ENCODE data around the gene INF2. TPM values are rescaled to one million over a fixed set of nuclear protein-coding genes. Genes with fewer than 3 reads are reported as not detected.

INF2 gene
- total and polyA plus RNA-seq, 4 donors, result 13.1 to 51.6 (median 25.5) TPM

DNA sequence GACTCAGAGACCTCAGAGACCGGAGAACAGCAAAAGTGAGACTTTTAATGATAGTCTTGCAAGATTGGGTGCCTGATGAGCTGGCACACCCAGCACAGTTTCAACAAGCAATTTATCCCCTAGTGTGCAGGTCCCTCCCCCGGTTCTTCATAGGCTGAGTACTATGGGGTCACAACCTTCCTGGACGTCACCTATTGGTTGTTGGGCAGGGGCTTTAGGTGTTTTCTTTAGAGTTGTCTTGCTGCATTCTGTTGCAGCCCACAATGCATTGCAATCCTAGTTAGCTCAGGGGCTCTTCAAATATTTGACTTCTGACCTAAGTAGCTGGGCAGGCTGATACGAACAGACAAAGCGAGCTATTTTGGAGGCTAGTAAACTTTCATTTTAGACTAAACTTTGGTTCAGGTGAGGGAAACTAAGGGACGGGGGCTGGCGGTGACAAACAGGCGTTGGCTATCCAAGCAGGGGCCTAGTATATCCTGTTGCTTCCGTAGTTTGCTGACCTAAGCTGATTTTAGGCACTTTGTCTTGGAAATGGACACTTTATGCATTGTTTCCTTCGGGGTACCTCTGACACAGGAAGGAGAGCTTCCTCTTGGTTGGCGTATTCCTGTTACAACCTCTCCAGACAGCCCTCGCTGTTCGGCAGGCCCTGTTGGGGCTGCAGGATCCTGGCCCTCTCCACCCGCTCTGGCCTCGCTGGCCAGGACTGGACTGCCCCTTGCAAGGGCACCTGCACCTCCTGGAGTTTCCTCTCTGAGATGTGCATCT is 77.6 kb downstream of the INF2 start:
- WGBS, result 29% methylated on average over 15 of the region's 15 CpGs
- DNase-seq (ENCODE audit: low spot score), result no peak
- Histone ChIP-seq H3K27me3 (ENCODE audit: control insufficient read depth in 4 of 4, insufficient read depth in 4 of 4, low read length in 3 of 4) (no peaks in the 10 kb centered on the region), H3K9me3 (ENCODE audit: control insufficient read depth in 4 of 4, low read length in 3 of 4) (no peaks in the 10 kb centered on the region), H3K4me1 (ENCODE audit: control insufficient read depth in 4 of 4, insufficient read depth in 4 of 4, low read length in 3 of 4) (peaks cover 5 to 34% (median 18%) of the 10 kb centered on the region in 4 donors), H3K9ac (ENCODE audit: low read depth in 1 of 2, low read length in 2 of 2) (peak overlapping the region in 1 of 2 donors; percentile 94), H3K36me3 (ENCODE audit: control insufficient read depth in 4 of 4, insufficient read depth in 3 of 4, low read depth in 1 of 4, low read length in 3 of 4) (peaks cover 3 to 16% (median 12%) of the 10 kb centered on the region in 4 donors), H3K27ac (ENCODE audit: low read depth in 1 of 2, low read length in 2 of 2) (peak overlapping the region; percentile 44 to 79), H3K4me3 (ENCODE audit: low read depth in 1 of 3, low read length in 3 of 3) (peak overlapping the region in 2 of 3 donors; percentile 54 to 68)
- peak; percentile 66 for TF ChIP-seq FOXA1 (IDR thresholded peaks at IDR 0.05)
- TF ChIP-seq HNF4G (IDR thresholded peaks at IDR 0.05), result no peak
- peak in 1 of 2 donors; percentile 51 for TF ChIP-seq HNF4A (conservative IDR thresholded peaks at IDR 0.05)
- peak; percentile 79 for TF ChIP-seq YY1 (IDR thresholded peaks at IDR 0.05)
- peak; percentile 69 for TF ChIP-seq NR2F2 (IDR thresholded peaks at IDR 0.05)
- TF ChIP-seq TAF1 (conservative IDR thresholded peaks at IDR 0.05), result no peak
- peak in 1 of 2 donors; percentile 31 for TF ChIP-seq JUND (IDR thresholded peaks at IDR 0.05)
- TF ChIP-seq GABPA (IDR thresholded peaks at IDR 0.05 in 1 of 2, conservative IDR thresholded peaks at IDR 0.05 in 1 of 2), result peak in 1 of 2 donors; percentile 28
- TF ChIP-seq EGR1 (IDR thresholded peaks at IDR 0.05; ENCODE audit: low read depth in 2 of 2), result peak in 1 of 2 donors; percentile 9
- TF ChIP-seq, protein P1, sequence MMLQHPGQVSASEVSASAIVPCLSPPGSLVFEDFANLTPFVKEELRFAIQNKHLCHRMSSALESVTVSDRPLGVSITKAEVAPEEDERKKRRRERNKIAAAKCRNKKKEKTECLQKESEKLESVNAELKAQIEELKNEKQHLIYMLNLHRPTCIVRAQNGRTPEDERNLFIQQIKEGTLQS (IDR thresholded peaks at IDR 0.05), result no peak
- TF ChIP-seq, protein P2, sequence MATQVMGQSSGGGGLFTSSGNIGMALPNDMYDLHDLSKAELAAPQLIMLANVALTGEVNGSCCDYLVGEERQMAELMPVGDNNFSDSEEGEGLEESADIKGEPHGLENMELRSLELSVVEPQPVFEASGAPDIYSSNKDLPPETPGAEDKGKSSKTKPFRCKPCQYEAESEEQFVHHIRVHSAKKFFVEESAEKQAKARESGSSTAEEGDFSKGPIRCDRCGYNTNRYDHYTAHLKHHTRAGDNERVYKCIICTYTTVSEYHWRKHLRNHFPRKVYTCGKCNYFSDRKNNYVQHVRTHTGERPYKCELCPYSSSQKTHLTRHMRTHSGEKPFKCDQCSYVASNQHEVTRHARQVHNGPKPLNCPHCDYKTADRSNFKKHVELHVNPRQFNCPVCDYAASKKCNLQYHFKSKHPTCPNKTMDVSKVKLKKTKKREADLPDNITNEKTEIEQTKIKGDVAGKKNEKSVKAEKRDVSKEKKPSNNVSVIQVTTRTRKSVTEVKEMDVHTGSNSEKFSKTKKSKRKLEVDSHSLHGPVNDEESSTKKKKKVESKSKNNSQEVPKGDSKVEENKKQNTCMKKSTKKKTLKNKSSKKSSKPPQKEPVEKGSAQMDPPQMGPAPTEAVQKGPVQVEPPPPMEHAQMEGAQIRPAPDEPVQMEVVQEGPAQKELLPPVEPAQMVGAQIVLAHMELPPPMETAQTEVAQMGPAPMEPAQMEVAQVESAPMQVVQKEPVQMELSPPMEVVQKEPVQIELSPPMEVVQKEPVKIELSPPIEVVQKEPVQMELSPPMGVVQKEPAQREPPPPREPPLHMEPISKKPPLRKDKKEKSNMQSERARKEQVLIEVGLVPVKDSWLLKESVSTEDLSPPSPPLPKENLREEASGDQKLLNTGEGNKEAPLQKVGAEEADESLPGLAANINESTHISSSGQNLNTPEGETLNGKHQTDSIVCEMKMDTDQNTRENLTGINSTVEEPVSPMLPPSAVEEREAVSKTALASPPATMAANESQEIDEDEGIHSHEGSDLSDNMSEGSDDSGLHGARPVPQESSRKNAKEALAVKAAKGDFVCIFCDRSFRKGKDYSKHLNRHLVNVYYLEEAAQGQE (IDR thresholded peaks at IDR 0.05), result peak; percentile 94
- peak; percentile 91 for TF ChIP-seq SP1 (IDR thresholded peaks at IDR 0.05)
- TF ChIP-seq, protein P3, sequence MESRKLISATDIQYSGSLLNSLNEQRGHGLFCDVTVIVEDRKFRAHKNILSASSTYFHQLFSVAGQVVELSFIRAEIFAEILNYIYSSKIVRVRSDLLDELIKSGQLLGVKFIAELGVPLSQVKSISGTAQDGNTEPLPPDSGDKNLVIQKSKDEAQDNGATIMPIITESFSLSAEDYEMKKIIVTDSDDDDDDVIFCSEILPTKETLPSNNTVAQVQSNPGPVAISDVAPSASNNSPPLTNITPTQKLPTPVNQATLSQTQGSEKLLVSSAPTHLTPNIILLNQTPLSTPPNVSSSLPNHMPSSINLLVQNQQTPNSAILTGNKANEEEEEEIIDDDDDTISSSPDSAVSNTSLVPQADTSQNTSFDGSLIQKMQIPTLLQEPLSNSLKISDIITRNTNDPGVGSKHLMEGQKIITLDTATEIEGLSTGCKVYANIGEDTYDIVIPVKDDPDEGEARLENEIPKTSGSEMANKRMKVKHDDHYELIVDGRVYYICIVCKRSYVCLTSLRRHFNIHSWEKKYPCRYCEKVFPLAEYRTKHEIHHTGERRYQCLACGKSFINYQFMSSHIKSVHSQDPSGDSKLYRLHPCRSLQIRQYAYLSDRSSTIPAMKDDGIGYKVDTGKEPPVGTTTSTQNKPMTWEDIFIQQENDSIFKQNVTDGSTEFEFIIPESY (IDR thresholded peaks at IDR 0.05), result no peak
- TF ChIP-seq, protein P4, sequence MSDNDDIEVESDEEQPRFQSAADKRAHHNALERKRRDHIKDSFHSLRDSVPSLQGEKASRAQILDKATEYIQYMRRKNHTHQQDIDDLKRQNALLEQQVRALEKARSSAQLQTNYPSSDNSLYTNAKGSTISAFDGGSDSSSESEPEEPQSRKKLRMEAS (IDR thresholded peaks at IDR 0.05), result no peak
- TF ChIP-seq, protein P5, sequence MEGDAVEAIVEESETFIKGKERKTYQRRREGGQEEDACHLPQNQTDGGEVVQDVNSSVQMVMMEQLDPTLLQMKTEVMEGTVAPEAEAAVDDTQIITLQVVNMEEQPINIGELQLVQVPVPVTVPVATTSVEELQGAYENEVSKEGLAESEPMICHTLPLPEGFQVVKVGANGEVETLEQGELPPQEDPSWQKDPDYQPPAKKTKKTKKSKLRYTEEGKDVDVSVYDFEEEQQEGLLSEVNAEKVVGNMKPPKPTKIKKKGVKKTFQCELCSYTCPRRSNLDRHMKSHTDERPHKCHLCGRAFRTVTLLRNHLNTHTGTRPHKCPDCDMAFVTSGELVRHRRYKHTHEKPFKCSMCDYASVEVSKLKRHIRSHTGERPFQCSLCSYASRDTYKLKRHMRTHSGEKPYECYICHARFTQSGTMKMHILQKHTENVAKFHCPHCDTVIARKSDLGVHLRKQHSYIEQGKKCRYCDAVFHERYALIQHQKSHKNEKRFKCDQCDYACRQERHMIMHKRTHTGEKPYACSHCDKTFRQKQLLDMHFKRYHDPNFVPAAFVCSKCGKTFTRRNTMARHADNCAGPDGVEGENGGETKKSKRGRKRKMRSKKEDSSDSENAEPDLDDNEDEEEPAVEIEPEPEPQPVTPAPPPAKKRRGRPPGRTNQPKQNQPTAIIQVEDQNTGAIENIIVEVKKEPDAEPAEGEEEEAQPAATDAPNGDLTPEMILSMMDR (IDR thresholded peaks at IDR 0.05; ENCODE audit: low read depth, low read length, missing input control), result no peak
- TF ChIP-seq FOXA2 (IDR thresholded peaks at IDR 0.05), result peak; percentile 72
- peak; percentile 80 to 88 for TF ChIP-seq RXRA (IDR thresholded peaks at IDR 0.05)
- peak; percentile 32 to 41 for TF ChIP-seq RAD21 (IDR thresholded peaks at IDR 0.05)
